22Rv1 (cell line): Measurements from ENCODE around the gene PAN2.

ENCODE experiments used
- CTCF ChIP-seq: fragments of 450-650 bp; IDR thresholded peaks from 2 replicates; pipeline ENCODE4 v1.5.1; 2017; ENCODE audit warnings: mild to moderate bottlenecking
- ZFX ChIP-seq: fragments of 450-650 bp; IDR thresholded peaks from 2 replicates; pipeline ENCODE4 v1.6.1; 2017; ENCODE audit warnings: antibody characterized with exemption, borderline replicate concordance

GRCh38 chr12:56375598-56376434 is 42.0 kb upstream of the PAN2 start:
- TF ChIP-seq CTCF (no peak), ZFX (no peak)
